Spleen (tissue), 7 donors: ENCODE data around the gene LRRC40.

Source experiments
- CTCF ChIP-seq, 11 experiments: fragments of 200-600 bp in 7 of 11; fragments of 450-650 bp in 4 of 11; sonication (generic) in 4 of 11; IDR thresholded peaks in 8 of 11; conservative IDR thresholded peaks in 3 of 11; 1 replicate in 7 of 11; 2 replicates in 4 of 11; pipeline versions ENCODE4 v1.4.0 to v1.8.0; 2016 to 2021; ENCODE audit warnings: antibody characterized with exemption in 11 of 11, inconsistent platforms in 4 of 11, mild to moderate bottlenecking in 1 of 11
- POLR2A ChIP-seq, 3 donors: fragments of 450-650 bp; IDR thresholded peaks; one replicate each; pipeline ENCODE4 v1.5.1; 2017; ENCODE audit warnings: antibody characterized with exemption in 3 of 3, mild to moderate bottlenecking in 1 of 3
- POLR2AphosphoS5 ChIP-seq, 3 donors: sonication (generic); formaldehyde crosslinking; IDR thresholded peaks; one replicate each; pipeline ENCODE4 v1.5.1; 2017; ENCODE audit warnings: antibody characterized with exemption in 3 of 3
- donor health status: DM: no; HTN: no; CAD: no; lungs with moderate emphysema.
- donor health status: DM: no; HTN: no; CAD: no.
- donor health status: DM: no; HTN: no; CAD: no.

GRCh38 chr1:70140343-70140742 lies 65.0 kb downstream of the LRRC40 start:
- TF ChIP-seq CTCF (IDR thresholded peaks at IDR 0.05 in 8 of 11, conservative IDR thresholded peaks at IDR 0.05 in 3 of 11) (no peak), POLR2AphosphoS5 (IDR thresholded peaks at IDR 0.05) (no peak), POLR2A (IDR thresholded peaks at IDR 0.05) (no peak)
